Fibroblast of pulmonary artery (primary cell): ENCODE measurements around the gene TXNL4B.
"Not testable (repeated sequence)": the region's sequence is repeated elsewhere in the genome, so short reads cannot be mapped to it uniquely, and the experiment has no call there.

ENCODE experiments used
- DNase-seq: peaks from one replicate; pipeline ENCODE4 v3.0.0-alpha.2; 2010; ENCODE audit warnings: low read depth
- H3K4me3 ChIP-seq: replicated peaks from 2 replicates; pipeline ENCODE4 v1.5.1; 2011; ENCODE audit warnings: low read depth, mild to moderate bottlenecking, control low read depth, low read length, moderate library complexity
- TF ChIP-seq, protein P1 (sequence below): IDR thresholded peaks from 2 replicates; pipeline ENCODE4 v1.5.1; 2011; ENCODE audit warnings: mild to moderate bottlenecking, control low read depth, low read length, inconsistent platforms; ENCODE audit errors: missing control alignments

The TXNL4B gene

DNA sequence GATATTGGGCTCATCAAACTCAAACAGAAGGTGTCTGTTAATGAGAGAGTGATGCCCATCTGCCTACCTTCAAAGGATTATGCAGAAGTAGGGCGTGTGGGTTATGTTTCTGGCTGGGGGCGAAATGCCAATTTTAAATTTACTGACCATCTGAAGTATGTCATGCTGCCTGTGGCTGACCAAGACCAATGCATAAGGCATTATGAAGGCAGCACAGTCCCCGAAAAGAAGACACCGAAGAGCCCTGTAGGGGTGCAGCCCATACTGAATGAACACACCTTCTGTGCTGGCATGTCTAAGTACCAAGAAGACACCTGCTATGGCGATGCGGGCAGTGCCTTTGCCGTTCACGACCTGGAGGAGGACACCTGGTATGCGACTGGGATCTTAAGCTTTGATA, 33.0 kb downstream of the TXNL4B start:
- TF ChIP-seq, protein P1, sequence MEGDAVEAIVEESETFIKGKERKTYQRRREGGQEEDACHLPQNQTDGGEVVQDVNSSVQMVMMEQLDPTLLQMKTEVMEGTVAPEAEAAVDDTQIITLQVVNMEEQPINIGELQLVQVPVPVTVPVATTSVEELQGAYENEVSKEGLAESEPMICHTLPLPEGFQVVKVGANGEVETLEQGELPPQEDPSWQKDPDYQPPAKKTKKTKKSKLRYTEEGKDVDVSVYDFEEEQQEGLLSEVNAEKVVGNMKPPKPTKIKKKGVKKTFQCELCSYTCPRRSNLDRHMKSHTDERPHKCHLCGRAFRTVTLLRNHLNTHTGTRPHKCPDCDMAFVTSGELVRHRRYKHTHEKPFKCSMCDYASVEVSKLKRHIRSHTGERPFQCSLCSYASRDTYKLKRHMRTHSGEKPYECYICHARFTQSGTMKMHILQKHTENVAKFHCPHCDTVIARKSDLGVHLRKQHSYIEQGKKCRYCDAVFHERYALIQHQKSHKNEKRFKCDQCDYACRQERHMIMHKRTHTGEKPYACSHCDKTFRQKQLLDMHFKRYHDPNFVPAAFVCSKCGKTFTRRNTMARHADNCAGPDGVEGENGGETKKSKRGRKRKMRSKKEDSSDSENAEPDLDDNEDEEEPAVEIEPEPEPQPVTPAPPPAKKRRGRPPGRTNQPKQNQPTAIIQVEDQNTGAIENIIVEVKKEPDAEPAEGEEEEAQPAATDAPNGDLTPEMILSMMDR = no peak
- no peak for DNase-seq
- H3K4me3 ChIP-seq = no peak overlapping the region

DNA sequence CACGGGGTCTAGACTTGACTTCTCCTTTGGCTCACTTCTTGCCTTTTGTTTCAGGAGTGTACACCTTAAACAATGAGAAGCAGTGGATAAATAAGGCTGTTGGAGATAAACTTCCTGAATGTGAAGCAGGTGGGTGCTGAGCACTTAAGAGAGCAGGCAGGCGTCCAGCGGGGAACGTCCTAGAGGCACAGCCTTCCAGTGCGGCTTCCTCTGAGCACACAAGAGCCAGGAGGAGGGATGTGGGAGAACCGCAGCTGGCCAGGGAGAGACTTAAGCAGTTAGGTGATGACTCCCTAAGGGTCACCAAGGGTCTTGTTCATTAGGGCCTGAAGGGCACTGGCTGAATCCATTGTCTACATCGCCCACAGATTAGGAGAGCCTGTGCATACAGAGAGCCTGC, 34.4 kb downstream of the TXNL4B start:
- DNase-seq, H3K4me3 ChIP-seq: not testable (repeated sequence)

DNA sequence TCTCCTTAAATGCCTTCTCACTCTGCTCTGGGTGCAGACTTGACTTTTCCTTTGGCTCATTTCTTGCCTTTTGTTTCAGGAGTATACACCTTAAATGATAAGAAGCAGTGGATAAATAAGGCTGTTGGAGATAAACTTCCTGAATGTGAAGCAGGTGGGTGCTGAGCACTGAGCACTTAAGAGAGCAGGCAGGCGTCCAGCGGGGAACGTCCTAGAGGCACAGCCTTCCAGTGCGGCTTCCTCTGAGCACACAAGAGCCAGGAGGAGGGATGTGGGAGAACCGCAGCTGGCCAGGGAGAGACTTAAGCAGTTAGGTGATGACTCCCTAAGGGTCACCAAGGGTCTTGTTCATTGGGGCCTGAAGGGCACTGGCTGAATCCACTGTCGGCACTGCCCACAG, 36.1 kb downstream of the TXNL4B start:
- not testable (repeated sequence) for DNase-seq

DNA sequence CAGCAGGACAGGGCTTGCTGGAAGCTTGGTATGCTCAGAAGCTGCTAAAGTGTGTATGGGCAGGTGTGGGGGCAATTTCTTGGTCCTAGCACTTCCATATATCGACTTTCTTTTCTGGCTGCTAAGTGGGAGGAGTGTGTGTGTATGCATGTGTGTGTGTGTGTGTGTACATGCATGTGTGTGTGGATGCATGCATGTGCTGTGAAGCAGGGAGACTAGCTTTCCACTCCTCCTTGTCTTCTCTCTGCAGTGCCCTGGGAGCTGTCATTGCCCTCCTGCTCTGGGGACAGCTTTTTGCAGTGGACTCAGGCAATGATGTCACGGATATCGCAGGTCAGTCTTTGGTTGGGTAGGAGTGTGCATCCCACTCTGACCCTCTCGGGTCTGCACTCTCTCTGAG, 37.5 kb downstream of the TXNL4B start:
- TF ChIP-seq, protein P1 = no peak
- DNase-seq = no peak
- H3K4me3 ChIP-seq = no peak overlapping the region

More for the DNA sequence above, 36.1 kb downstream of the TXNL4B start:
- H3K4me3 ChIP-seq = not testable (repeated sequence)

DNA sequence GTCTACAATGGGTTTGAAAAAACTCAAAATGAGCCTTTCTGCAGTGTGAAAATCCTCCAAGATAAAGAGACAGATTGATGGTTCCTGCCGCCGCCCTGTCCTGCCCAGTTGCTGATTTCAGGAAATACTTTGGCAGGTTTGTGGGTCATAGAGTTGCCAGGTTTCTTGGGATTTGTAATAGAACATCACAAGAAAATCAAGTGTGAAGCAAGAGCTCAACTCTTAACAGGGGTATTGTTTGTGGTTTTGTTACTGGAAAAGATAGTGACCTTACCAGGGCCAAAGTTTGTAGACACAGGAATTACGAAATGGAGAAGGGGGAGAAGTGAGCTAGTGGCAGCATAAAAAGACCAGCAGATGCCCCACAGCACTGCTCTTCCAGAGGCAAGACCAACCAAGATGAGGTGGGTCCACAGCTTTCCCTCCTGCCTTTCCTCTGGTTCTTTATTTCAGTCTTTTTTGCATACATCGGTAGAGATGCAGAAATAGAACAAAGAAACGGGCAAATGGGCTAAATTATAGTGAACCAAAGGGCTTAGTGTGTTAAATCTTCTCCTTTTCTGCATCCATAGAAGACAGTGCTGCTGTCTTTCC, 39.1 kb downstream of the TXNL4B start, which contains the start of gene HP:
Gene HP, plus strand, starts transcription at position 252 of the 594 bp plus-strand sequence. Its CDS starts 148 bp downstream, at position 400.
- H3K4me3 ChIP-seq = not testable (repeated sequence)
- DNase-seq = peak; percentile 17

DNA sequence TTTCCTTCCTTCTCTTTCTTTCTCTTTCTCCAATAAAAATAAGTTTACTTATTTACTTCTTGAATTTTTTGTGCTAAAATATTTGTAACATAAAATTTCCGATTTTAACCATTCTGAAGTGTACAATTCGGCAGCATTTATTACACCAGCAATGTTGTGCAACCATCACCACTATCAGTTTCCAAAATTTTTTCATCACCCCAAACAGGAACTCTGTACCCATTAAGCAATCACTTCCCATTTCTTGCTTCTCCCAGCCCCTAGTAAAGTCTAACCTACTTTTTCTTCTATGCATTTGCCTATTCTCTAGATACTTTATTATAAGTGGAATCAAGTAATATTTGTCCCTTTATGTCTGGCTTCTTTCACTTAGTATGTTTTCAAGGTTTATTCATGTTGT, 41.6 kb downstream of the TXNL4B start:
- H3K4me3 ChIP-seq = no peak overlapping the region
- DNase-seq = no peak
- TF ChIP-seq, protein P1 = no peak

DNA sequence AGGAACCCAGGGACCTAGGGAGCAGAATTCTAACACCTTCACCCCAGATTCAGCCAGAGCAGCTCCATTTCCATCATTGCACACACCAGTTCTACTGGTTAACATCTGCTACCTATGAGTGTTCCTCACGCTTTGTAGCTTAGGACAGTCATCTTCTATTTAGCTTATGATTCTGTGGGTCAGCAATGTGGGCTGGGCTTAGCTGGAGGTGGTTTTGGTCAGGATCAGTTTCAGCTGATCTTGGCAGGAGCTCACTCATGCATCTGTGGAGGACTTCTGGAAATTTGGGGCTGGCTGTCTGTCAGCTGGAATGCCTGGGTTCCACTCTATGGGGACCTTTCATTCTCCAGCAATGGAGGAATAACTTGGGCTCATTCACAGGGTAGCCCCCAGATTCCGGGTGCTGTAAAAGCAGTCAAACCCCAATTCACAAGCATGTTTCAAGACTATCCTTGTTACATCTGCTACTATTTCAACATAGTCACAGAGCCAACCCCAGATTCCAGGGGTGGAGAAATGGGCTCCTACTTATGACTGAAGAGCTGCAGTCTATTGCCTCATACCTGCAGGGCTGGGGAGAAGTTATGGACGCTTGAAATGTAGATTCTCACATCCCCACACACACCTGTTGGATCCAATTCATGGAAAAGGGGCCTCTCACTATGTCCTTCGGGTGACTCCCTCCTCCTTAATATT, 42.5 kb downstream of the TXNL4B start:
- TF ChIP-seq, protein P1 = no peak
- no peak for DNase-seq
- no peak overlapping the region for H3K4me3 ChIP-seq

DNA sequence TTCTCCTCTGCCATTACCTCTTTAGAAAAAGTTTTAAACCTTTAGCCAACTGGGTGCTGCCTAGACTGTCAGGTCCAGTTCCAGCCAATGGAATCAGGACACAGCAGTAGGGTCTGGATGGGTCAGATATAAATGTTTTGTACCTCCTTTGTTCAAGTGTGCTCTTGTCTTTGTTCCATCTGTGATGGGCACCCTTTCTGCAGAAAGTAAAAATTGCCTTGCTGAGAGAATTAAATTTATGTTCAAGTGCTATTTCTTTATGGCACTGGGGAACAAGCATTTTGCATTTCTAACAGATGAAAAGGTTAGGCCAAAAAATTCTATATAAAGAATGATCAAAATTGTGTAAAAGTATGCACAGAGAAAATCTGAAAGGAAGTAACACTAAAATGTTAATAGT, 44.3 kb downstream of the TXNL4B start:
- H3K4me3 ChIP-seq = no peak overlapping the region
- TF ChIP-seq, protein P1 = no peak

More for the DNA sequence above, 44.3 kb downstream of the TXNL4B start:
- no peak for DNase-seq
